GM18870 (cell line): Measurements from ENCODE around the gene PEX5L.
"Not testable (repeated sequence)": the region's sequence is repeated elsewhere in the genome, so short reads cannot be mapped to it uniquely, and the experiment has no call there.

Experiments
- ATAC-seq: cut with Tn5 transposase; IDR thresholded peaks from one replicate; pipeline ENCODE4 v1.9.1; 2021; ENCODE audit warnings: moderate library complexity; ENCODE audit not compliant: unreplicated experiment

The PEX5L gene, protein sequence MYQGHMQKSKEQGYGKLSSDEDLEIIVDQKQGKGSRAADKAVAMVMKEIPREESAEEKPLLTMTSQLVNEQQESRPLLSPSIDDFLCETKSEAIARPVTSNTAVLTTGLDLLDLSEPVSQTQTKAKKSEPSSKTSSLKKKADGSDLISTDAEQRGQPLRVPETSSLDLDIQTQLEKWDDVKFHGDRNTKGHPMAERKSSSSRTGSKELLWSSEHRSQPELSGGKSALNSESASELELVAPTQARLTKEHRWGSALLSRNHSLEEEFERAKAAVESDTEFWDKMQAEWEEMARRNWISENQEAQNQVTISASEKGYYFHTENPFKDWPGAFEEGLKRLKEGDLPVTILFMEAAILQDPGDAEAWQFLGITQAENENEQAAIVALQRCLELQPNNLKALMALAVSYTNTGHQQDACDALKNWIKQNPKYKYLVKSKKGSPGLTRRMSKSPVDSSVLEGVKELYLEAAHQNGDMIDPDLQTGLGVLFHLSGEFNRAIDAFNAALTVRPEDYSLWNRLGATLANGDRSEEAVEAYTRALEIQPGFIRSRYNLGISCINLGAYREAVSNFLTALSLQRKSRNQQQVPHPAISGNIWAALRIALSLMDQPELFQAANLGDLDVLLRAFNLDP

GRCh38 chr3:180036671-180037455 is at the start of gene PEX5L:
TSS of gene PEX5L (minus strand) at chr3:180036937. CDS start at chr3:180036599, 338 bp downstream.
- ATAC-seq: peak; percentile 54

DNA sequence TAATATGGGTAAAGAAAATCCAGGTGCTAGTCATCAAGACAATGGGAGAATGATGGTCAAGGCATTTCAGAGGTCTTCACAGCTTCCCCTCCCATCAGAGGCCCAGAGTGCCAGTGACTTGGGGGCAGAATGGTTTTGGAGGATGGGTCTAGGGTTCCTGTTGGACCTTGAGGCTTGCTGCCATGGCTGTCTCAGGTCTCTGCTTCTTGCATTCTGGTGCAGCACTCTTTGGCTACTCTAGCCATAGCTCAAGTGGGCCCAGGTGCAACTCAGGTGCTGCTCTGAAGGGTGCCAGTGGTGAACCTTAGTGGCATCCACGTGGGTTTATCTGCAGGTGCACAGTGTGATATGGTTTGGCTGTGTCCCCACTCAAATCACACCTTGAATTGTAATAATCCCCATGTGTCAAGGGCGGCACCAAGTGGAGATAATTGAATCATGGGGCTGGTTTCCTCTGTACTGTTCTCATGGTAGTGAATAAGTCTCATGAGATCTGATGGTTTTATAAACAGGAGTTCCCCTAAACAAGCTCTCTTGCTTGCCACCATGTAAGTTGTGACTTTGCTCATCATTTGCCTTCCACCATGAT is 48.5 kb upstream of the PEX5L start:
- no peak for ATAC-seq

- no peak for ATAC-seq
These were observed 46.0 kb upstream of the PEX5L start for GRCh38 chr3:180082699-180083098.

GRCh38 chr3:180078592-180078991 is 41.9 kb upstream of the PEX5L start:
- ATAC-seq: no peak

DNA sequence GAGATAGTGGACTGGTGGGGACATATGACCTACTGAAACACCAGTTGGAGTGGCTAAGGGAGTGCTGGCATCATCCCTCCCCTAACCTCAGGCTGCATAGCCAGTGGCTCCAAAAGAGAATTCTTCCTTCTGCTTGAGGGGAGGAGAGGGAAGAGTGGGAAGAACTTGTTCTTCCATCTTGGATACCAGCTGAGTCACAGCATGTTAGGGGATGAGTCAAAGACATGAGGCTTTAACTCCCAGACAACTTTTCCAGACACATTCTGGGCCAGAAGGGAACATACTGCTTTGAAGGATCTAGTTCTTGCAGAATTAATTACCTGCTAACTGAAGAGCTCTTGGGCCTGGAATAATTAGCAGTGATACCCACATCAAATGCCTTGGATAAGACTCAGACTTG is 36.8 kb upstream of the PEX5L start:
- ATAC-seq: no peak

GRCh38 chr3:180072786-180073185 is 36.0 kb upstream of the PEX5L start:
- no peak for ATAC-seq

- ATAC-seq: no peak
These were observed 34.2 kb upstream of the PEX5L start for GRCh38 chr3:180070925-180071324.

GRCh38 chr3:180068023-180068422 is 31.3 kb upstream of the PEX5L start:
- ATAC-seq: no peak

DNA sequence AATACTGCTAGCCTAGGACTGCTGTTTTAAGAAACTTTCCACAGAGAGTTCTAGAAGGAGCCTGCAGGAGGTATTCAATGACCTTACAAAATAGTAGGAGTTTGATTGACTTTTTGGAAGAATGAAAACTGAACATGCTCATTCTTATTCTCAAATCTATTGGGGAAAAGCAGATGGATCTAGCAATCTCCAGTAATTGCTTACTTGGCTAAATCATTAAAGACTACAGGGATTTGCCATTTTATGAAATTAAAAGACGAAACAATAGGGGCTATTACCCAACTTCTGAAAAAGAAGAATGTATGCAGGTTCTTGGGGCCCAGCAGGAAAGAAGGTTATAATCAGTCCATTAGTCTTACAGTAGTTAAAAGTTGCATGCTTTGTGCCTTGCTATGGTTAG is 29.9 kb upstream of the PEX5L start:
- no peak for ATAC-seq

GRCh38 chr3:180063783-180064182 is 27.0 kb upstream of the PEX5L start:
- ATAC-seq: no peak

GRCh38 chr3:180062771-180063170 is 26.0 kb upstream of the PEX5L start:
- ATAC-seq: no peak

GRCh38 chr3:180059356-180059755 is 22.6 kb upstream of the PEX5L start:
- ATAC-seq: no peak

DNA sequence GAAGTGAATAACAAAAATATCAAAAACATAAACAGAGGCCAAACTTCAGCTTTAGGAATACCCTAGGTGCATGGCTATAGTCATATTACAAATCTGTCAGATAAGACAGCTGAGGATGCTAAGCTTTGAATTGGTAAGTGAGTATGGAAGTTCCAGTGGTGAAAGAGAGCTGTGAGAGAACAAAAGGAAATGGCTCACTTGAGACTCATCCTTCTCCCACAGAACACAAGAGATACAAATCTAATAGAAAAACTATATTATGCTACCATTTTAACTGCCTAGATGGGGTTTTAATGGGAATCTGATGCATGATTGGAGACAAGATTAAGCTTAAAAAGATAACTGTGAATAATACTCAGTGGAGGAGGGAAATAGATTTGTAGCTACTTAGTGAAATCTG is 21.5 kb upstream of the PEX5L start:
- ATAC-seq: no peak

- not testable (repeated sequence) for ATAC-seq
These were observed 18.9 kb upstream of the PEX5L start for GRCh38 chr3:180055656-180056055.

DNA sequence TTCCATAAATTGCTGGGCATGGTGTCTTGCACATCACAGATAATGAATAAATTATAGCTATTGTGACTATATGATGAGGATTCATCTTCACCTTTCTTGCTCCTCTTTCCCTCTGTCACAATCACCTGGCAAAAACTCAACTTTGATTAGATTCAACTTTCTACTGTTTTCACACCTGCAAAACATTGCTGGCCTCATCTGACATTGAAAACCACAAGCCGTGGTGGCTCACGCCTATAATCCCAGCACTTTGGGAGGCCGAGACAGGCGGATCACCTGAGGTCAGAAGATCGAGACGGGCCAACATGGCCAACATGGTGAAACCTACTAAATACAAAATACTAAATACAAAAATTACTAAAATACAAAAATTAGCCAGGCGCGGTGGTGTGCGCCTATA is 12.7 kb upstream of the PEX5L start:
- ATAC-seq: no peak

DNA sequence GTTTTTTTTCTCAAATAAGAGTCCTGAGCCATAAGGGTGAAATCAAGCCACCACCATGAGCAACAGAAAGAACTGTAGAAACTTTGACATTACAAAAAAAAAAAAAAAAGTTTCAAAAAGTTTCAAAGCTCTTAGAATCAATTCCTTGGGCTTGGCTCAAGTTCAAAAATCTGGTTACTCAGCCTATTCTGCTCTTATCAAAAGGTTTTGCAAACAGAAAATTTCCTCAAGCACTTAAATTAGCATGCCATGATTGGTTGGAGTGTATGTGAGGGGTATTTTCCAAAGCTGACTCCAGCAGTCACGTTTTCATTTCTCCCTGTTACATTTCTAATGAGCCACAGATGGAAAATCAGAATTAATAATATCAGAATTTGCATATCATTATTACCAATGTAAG is 12.1 kb upstream of the PEX5L start:
- ATAC-seq: no peak

DNA sequence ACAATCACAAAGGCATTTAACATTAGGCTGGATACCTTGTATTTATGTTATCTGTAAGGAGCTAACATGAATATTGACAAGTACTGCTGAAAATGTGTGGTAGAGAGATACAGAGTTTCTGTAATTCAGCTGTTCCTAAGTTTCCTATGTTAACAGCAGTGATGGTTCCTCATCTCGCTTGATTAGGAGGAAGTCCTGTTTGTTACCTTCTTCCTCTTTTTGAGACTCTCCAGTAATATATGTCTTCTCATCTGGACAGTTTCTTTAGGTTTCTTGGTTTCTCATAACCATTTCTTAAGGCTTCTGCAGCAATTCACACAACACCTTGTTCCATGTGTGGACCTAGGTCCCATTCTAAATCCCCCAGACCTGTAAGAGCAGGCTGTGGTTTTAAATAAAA is 11.4 kb upstream of the PEX5L start:
- ATAC-seq: peak; percentile 94

- no peak for ATAC-seq
These were observed 4.2 kb upstream of the PEX5L start for GRCh38 chr3:180040966-180041365.

- ATAC-seq: peak; percentile 60
These were observed 556 bp downstream of the PEX5L start for GRCh38 chr3:180036092-180036670.

DNA sequence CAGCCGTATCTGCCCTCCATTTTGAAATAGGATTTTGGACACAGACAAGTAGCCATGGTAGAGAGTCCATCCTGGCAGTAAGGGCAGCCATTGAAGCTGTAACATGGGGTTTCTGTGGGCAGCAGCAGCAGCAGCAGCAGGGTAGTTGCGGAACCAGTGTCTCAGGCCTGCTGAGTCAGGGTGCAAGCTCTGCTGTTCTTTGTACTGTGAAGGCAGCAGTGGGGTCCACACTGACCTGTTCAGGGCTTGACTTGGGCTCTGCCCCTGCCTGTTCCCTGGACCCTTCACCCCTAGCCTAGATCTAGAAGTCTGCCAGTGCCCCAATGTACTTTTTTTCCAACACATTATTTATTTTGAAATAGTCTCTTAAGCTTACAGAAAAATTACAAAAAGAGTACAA is 9.7 kb downstream of the PEX5L start:
- ATAC-seq: no peak

DNA sequence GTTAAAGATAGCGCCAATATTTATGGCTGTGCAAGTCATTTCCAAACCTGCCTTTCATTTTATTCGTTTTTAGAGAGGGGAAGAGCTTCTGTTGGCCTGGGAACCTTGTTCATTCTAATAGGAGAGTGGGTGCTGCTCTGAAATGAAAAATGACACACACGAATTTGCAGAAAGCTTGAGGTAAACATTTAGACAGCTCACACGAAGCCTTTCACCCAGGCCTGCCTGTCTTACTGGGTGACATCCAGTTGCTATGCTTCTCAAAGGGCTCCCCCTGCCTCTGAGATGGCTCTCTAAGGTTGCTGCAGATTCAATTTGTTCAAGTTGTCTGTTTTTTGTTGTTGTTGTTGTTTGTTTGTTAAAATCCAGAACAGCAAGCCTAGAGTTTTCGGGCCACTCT is 18.2 kb downstream of the PEX5L start:
- ATAC-seq: no peak
